H9 (cell line): ENCODE measurements around the gene UTP15. TPM values are rescaled to one million over a fixed set of nuclear protein-coding genes. Genes with fewer than 3 reads are reported as not detected.

Experiments
- DNase-seq: peaks from one replicate; pipeline ENCODE4 v3.0.0-alpha.2; 2017
- H2AFZ ChIP-seq: one replicate; pipeline ENCODE4 v1.6.1; 2013; ENCODE audit warnings: mild to moderate bottlenecking, low read length, control low read depth, moderate library complexity
- H2AK5ac ChIP-seq: 2 replicates; pipeline ENCODE4 v1.6.1; 2013; ENCODE audit warnings: low read length, control low read depth, mixed read lengths; ENCODE audit not compliant: insufficient read length
- H2BK120ac ChIP-seq: one replicate; pipeline ENCODE4 v1.6.1; 2013; ENCODE audit warnings: low read depth, mild to moderate bottlenecking, low read length, control low read depth, inconsistent platforms; ENCODE audit not compliant: poor library complexity, severe bottlenecking
- H2BK12ac ChIP-seq: 2 replicates; pipeline ENCODE4 v1.6.1; 2013; ENCODE audit warnings: low read length, control low read depth, mixed read lengths, low read depth; ENCODE audit not compliant: insufficient read length
- H2BK15ac ChIP-seq: 2 replicates; pipeline ENCODE4 v1.6.1; 2013; ENCODE audit warnings: low read depth, low read length, control low read depth
- H2BK20ac ChIP-seq: one replicate; pipeline ENCODE4 v1.6.1; 2013; ENCODE audit warnings: low read depth, mild to moderate bottlenecking, low read length, control low read depth, inconsistent platforms; ENCODE audit not compliant: poor library complexity, severe bottlenecking
- H2BK5ac ChIP-seq: 2 replicates; pipeline ENCODE4 v1.6.1; 2013; ENCODE audit warnings: low read length, control low read depth, mixed read lengths; ENCODE audit not compliant: insufficient read length
- H3K14ac ChIP-seq: 2 replicates; pipeline ENCODE4 v1.6.1; 2013; ENCODE audit warnings: low read length, control low read depth; ENCODE audit not compliant: insufficient read depth
- H3K18ac ChIP-seq: 2 replicates; pipeline ENCODE4 v1.6.1; 2013; ENCODE audit warnings: low read depth, mild to moderate bottlenecking, mixed read lengths, low read length, control low read depth; ENCODE audit not compliant: insufficient read length
- H3K23ac ChIP-seq: 2 replicates; pipeline ENCODE4 v1.6.1; 2013; ENCODE audit warnings: low read length, control low read depth, mixed read lengths, low read depth; ENCODE audit not compliant: insufficient read length
- H3K23me2 ChIP-seq: 2 replicates; pipeline ENCODE4 v1.6.1; 2013; ENCODE audit warnings: low read depth, mild to moderate bottlenecking, mixed read lengths, low read length, control low read depth; ENCODE audit not compliant: insufficient read length, poor library complexity, severe bottlenecking
- H3K27ac ChIP-seq: 2 replicates; pipeline ENCODE4 v1.5.1; 2013; ENCODE audit warnings: low read length, control low read depth, mixed read lengths, low read depth; ENCODE audit not compliant: insufficient read length
- H3K27me3 ChIP-seq: 2 replicates; pipeline ENCODE4 v1.6.1; 2013; ENCODE audit warnings: low read length, control low read depth, inconsistent platforms; ENCODE audit not compliant: insufficient read depth
- H3K4ac ChIP-seq: 2 replicates; pipeline ENCODE4 v1.6.1; 2013; ENCODE audit warnings: low read depth, mild to moderate bottlenecking, control low read depth, inconsistent platforms, low read length, moderate library complexity
- H3K4me1 ChIP-seq: 2 replicates; pipeline ENCODE4 v1.6.1; 2013; ENCODE audit warnings: low read length, control low read depth, inconsistent platforms; ENCODE audit not compliant: insufficient read depth
- H3K4me2 ChIP-seq: 2 replicates; pipeline ENCODE4 v1.6.1; 2013; ENCODE audit warnings: low read length, control low read depth, mixed read lengths; ENCODE audit not compliant: insufficient read length, insufficient read depth
- H3K56ac ChIP-seq: 2 replicates; pipeline ENCODE4 v1.6.1; 2013; ENCODE audit warnings: low read depth, mild to moderate bottlenecking, mixed read lengths, low read length, control low read depth; ENCODE audit not compliant: insufficient read length
- H3K79me1 ChIP-seq: 2 replicates; pipeline ENCODE4 v1.6.1; 2013; ENCODE audit warnings: low read depth, mild to moderate bottlenecking, moderate library complexity, low read length, control low read depth, inconsistent platforms; ENCODE audit not compliant: insufficient read depth, poor library complexity, severe bottlenecking
- H3K79me2 ChIP-seq: 2 replicates; pipeline ENCODE4 v1.6.1; 2013; ENCODE audit warnings: low read length, control low read depth, inconsistent platforms; ENCODE audit not compliant: insufficient read depth
- H3K9ac ChIP-seq: 2 replicates; pipeline ENCODE4 v1.6.1; 2013; ENCODE audit warnings: low read length, control low read depth, mixed read lengths; ENCODE audit not compliant: insufficient read length; ENCODE audit errors: extremely low read depth
- H3K9me3 ChIP-seq: one replicate; pipeline ENCODE4 v1.6.1; 2013; ENCODE audit warnings: low read depth, low read length, inconsistent platforms; ENCODE audit not compliant: control insufficient read depth
- H3T11ph ChIP-seq: one replicate; pipeline ENCODE4 v1.6.1; 2013; ENCODE audit warnings: mild to moderate bottlenecking, low read length, control low read depth, inconsistent platforms
- H4K20me1 ChIP-seq: one replicate; pipeline ENCODE4 v1.6.1; 2013; ENCODE audit not compliant: control insufficient read depth, insufficient read length, insufficient read depth
- H4K5ac ChIP-seq: 2 replicates; pipeline ENCODE4 v1.6.1; 2013; ENCODE audit warnings: low read depth, mild to moderate bottlenecking, mixed read lengths, low read length, control low read depth; ENCODE audit not compliant: insufficient read length
- H4K8ac ChIP-seq: replicated peaks from 2 replicates; pipeline ENCODE4 v1.6.1; 2013; ENCODE audit warnings: low read length, control low read depth, mixed read lengths, low read depth; ENCODE audit not compliant: insufficient read length
- H4K91ac ChIP-seq: 2 replicates; pipeline ENCODE4 v1.6.1; 2013; ENCODE audit warnings: low read depth, mild to moderate bottlenecking, moderate library complexity, mixed read lengths, low read length, control low read depth; ENCODE audit not compliant: insufficient read length
- H3K27ac Mint-ChIP-seq, 3 experiments: 2 replicates in 2 of 3; 3 replicates in 1 of 3; pipeline ENCODE4 v1.8.0; 2020 to 2021; ENCODE audit warnings: mixed read lengths in 3 of 3, mild to moderate bottlenecking in 1 of 3, moderate library complexity in 1 of 3
- H3K27me3 Mint-ChIP-seq: 2 replicates; pipeline ENCODE4 v1.8.0; 2021; ENCODE audit warnings: low read depth, mild to moderate bottlenecking, moderate library complexity, mixed read lengths
- H3K36me3 Mint-ChIP-seq, 3 experiments: 2 replicates in 2 of 3; 3 replicates in 1 of 3; pipeline ENCODE4 v1.8.0; 2020 to 2021; ENCODE audit warnings: low read depth in 3 of 3, mixed read lengths in 3 of 3; ENCODE audit not compliant: insufficient read depth in 1 of 3
- H3K4me1 Mint-ChIP-seq, 2 experiments: 2 replicates each; pipeline ENCODE4 v1.8.0; 2020; ENCODE audit warnings: mixed read lengths in 2 of 2
- H3K4me3 Mint-ChIP-seq, 2 experiments: 2 replicates in 1 of 2; 3 replicates in 1 of 2; pipeline ENCODE4 v1.8.0; 2020 to 2021; ENCODE audit warnings: mild to moderate bottlenecking in 2 of 2, mixed read lengths in 2 of 2, moderate library complexity in 1 of 2
- H3K9me3 Mint-ChIP-seq, 2 experiments: 2 replicates in 1 of 2; 3 replicates in 1 of 2; pipeline ENCODE4 v1.8.0; 2020; ENCODE audit warnings: mild to moderate bottlenecking in 2 of 2, mixed read lengths in 2 of 2, moderate library complexity in 1 of 2
- CTCF ChIP-seq: fragments of 200-600 bp; sonication (generic); conservative IDR thresholded peaks from 3 replicates; pipeline ENCODE4 v1.8.0; 2021; ENCODE audit warnings: antibody characterized with exemption, mild to moderate bottlenecking
- WGBS: extraction: QIAGEN DNeasy Blood & Tissue Kit; methylation state at CpG from one replicate; pipeline ENCODE4 v1.1.7; 2013; ENCODE audit warnings: missing lambda C conversion rate, low lambda C conversion rate, mixed read lengths; ENCODE audit not compliant: insufficient read length; ENCODE audit errors: extremely low coverage; 5-methylcytosine and 5-hydroxymethylcytosine counted together
- total RNA-seq: library from RNA; stranded (reverse); gene quantifications from 2 replicates; pipeline ENCODE4 v1.2.1, GENCODE V29; 2021

Gene UTP15
- total RNA-seq, 1 experiment from 2014 or later, result 43.5 TPM

DNA sequence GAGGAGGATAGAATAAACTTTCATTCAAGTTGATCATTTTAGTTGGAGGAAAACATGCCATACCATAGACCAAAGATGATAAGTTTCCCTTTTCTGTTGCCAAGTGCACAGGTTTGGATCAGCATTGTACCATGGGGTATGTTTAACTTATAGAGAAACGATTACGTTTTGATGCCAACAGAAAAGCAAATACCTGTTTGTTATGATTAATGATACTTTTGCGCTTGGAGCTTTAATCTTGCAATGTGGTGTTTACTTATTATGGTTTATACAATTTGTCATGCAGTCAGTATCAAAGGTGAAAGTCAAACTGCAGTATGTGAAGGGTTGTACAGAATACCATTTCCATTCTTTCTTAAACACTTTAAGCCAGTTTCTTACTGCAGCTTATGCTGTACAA, 47.3 kb downstream of the UTP15 start:
- Histone ChIP-seq H2BK15ac (no peak overlapping the region), H3K9me3 (no peaks in the 10 kb centered on the region), H2AFZ (no peak overlapping the region), H4K20me1 (no peaks in the 10 kb centered on the region), H3K4me2 (no peak overlapping the region), H3K79me1 (no peaks in the 10 kb centered on the region), H4K91ac (no peak overlapping the region), H3K27ac (no peak overlapping the region), H3K23me2 (no peaks in the 10 kb centered on the region), H2BK12ac (no peak overlapping the region), H2BK120ac (no peak overlapping the region), H2AK5ac (no peak overlapping the region), H3K18ac (no peak overlapping the region), H2BK20ac (no peak overlapping the region), H3K23ac (no peak overlapping the region), H3K4ac (no peak overlapping the region), H3K79me2 (no peaks in the 10 kb centered on the region), H3K56ac (no peak overlapping the region), H3K14ac (no peak overlapping the region), H3K9ac (no peak overlapping the region), H2BK5ac (no peak overlapping the region), H3T11ph (no peak overlapping the region), H4K5ac (no peak overlapping the region), H3K27me3 (no peaks in the 10 kb centered on the region), H3K4me1 (no peaks in the 10 kb centered on the region), H4K8ac (no peak overlapping the region)
- Mint-ChIP-seq H3K27me3 (peaks cover 9% of the 10 kb centered on the region; the same call in 1 of the 2 replicates), H3K9me3 (no peaks in the 10 kb centered on the region), H3K4me1 (peaks cover 2 to 5% of the 10 kb centered on the region in 2 experiments; a peak in 2 of 4 replicates), H3K27ac (no peak overlapping the region), H3K4me3 (no peak overlapping the region), H3K36me3 (no peaks in the 10 kb centered on the region)
- no peak for TF ChIP-seq CTCF
- no CpG with 5 or more reads among the region's 3 CpGs for WGBS
- no peak for DNase-seq
